Sciatic nerve (tissue), 2 donors: ENCODE results near the gene PSMD8. TPM values are rescaled to one million over a fixed set of nuclear protein-coding genes. Genes with fewer than 3 reads are reported as not detected.
A peak's percentile ranks its signal among the peaks of the same experiment; 100 is the strongest.
"Not testable (repeated sequence)": the region's sequence is repeated elsewhere in the genome, so short reads cannot be mapped to it uniquely, and the experiment has no call there.

Source experiments
- ATAC-seq: fragments of 200-7000 bp; cut with Tn5 transposase; one replicate; pipeline ENCODE4 v1.9.1; 2020; ENCODE audit warnings: mild to moderate bottlenecking, moderate library complexity
- DNase-seq: peaks from one replicate; pipeline ENCODE4 v3.0.0-alpha.2; 2020; ENCODE audit warnings: low spot score
- intact Hi-C: fragments of 100-400 bp; cut with DNase I; formaldehyde crosslinking; loops from one replicate; pipeline ENCODE4 v1.14.2; 2022
- total RNA-seq: library from RNA; stranded (reverse); fragmentation: NEBNext Ultra II Directional; extraction: Animal tissue kit (Norgen Biotek cat#: 25700); gene quantifications from one replicate; pipeline ENCODE4 v1.2.1, GENCODE V29; 2021
- donor health status: DM: no; HTN: no; CAD: no.
- donor health status: DM: no; HTN: no; CAD: no.

The PSMD8 gene
- total RNA-seq, 1 donor from 2014 or later = 78.2 TPM

- intact Hi-C loops = no loop called here
- ATAC-seq = no peak
- no peak for DNase-seq
These were observed 50.9 kb downstream of the PSMD8 start for GRCh38 chr19:38425222-38425809.

- DNase-seq = no peak
These were observed 51.6 kb downstream of the PSMD8 start, which contains the start of gene RASGRP4 for GRCh38 chr19:38425810-38426466. TSS of gene RASGRP4 (minus strand) at chr19:38426219. CDS start at chr19:38426091, 128 bp downstream.

DNA sequence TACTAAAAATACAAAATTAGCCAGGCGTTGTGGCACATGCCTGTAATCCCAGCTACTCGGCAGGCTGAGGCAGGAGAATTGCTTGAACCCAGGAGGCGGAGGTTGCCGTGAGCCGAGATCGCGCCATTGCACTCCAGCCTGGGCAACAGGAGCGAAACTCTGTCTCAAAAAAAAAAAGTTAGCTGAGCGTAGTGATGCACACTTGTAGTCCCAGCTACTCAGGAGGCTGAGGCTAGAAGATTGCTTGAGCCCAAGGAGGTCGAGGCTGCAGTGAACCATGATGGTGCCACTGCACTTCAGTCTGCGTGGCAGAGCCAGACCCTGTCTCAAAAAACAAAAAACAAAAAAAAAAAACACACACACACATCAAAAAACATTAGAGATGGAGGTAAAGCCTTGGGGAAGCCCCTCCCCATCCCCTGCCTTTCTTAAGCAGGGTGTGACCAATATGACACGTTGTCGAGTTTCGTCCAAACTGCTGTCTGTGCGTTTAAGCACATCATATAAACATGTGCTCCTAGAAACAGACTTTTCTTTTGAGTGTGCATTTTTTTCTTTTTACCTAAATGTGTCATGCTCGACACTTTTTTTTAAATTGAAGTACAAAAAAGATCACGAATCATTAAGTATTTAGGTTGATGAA lies 52.8 kb downstream of the PSMD8 start:
- intact Hi-C loops, ATAC-seq, DNase-seq: not testable (repeated sequence)

More at GRCh38 chr19:38425810-38426466, 51.6 kb downstream of the PSMD8 start, which contains the start of gene RASGRP4:
- intact Hi-C loops = no loop called here
- ATAC-seq = peak; percentile 57

DNA sequence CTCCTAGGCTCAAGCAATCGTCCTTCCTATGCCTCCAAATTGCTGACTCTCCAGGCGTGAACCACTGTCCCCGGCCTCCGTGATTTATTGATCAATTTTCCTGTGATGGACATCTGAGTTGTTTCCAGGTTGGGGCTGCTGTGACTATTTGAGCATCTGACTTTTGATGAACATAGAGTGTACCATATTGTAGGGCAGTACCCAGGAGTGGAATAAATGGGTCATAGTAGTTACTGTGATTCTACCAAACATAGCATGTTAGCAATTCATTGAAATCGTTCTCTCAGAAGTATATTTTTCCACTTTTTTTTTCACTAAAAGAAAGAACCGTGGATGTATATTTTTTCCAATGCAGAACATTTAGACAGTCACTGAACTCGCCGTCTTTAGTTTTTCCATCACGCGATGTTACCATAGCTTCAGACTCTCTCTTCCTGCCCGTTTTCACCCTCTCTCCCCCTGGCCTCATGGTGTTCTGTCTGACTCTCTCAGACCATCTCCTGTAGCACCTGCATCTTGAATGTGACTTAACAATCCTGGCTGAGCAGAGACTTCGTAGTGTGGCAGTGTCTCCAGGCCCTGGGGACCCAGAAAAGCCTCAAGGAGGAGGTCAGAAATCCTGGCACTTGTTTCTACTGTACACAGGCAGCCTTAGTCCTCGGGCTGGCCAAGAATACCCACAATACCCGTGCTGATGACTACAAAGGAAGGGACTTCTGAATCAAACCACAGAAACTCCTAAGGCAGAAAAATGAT lies 54.9 kb downstream of the PSMD8 start:
- ATAC-seq (no peak), DNase-seq (no peak)
- intact Hi-C loops = no loop called here

- intact Hi-C loops = no loop called here
- DNase-seq (no peak), ATAC-seq (no peak)
These were observed 55.4 kb downstream of the PSMD8 start for GRCh38 chr19:38429811-38430156.

DNA sequence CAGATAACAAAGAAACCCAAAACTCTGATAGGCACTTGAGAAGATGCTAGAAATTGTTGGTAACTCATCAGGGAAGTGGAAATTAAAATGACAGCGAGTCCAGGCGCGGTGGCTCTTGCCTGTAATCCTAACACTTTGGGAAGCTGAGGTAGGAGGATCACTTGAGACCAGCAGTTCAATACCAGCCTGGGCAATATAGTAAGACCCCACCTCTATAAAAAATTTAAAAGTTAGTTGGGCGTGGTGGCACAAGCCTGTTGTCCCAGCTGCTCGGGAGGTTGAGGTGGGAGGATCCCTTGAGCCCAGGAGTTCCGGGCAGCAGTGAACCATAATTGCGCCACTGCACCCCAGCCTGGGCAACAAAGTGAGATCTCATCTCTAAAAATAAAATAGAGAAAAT lies 56.6 kb downstream of the PSMD8 start:
- intact Hi-C loops = no loop called here
- DNase-seq (no peak), ATAC-seq (no peak)

DNA sequence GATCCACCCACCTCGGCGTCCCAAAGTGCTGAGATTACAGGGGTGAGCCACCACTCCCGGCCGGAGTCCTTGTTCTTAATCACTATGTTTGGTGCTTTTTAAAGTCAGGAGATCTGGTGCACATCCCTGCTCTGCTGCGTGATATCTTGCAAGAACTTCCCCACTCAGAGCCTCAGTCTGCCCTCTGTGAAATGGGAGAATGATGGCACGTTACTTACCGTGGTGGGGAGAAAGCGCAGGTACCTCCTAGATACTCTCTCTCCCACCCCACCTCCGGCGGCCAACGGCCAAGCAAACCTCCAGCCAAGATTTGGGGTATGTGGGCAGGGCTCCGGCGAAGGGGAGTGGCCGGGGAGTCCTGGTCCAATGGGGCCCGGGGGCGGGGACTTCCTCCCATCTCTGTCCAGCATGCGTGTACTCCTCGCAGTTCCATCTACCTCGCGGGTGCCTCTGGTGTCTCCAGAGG lies 58.9 kb downstream of the PSMD8 start, which contains the start of gene RYR1:
RYR1 (plus strand) TSS at position 424 of the 466 bp plus-strand sequence. CDS start 139 bp downstream, outside the sequence.
- intact Hi-C loops = no loop called here
- ATAC-seq = peak; percentile 77
- peak; percentile 74 for DNase-seq

Other genes with a start within 250 kb of the PSMD8 start
- not detected for gene DPF1, start 150.3 kb upstream of the PSMD8 start, total RNA-seq
- gene PPP1R14A, start 118.2 kb upstream of the PSMD8 start, total RNA-seq = 27.5 TPM
- gene SPINT2, start 110.0 kb upstream of the PSMD8 start, total RNA-seq = 27.7 TPM
- 25.8 TPM for gene C19orf33, start 70.3 kb upstream of the PSMD8 start, total RNA-seq
- gene YIF1B, start 58.6 kb upstream of the PSMD8 start, total RNA-seq = 25.1 TPM
- gene KCNK6, start 54.7 kb upstream of the PSMD8 start, total RNA-seq = 4.1 TPM
- gene CATSPERG, start 38.7 kb upstream of the PSMD8 start, total RNA-seq = 8.6 TPM
- gene GGN, start 13.5 kb downstream of the PSMD8 start, total RNA-seq = 0.31 TPM
- gene SPRED3, start 14.1 kb downstream of the PSMD8 start, total RNA-seq = 2.3 TPM
- gene FAM98C, start 28.5 kb downstream of the PSMD8 start, total RNA-seq = 24.8 TPM
- 7.0 TPM for gene RASGRP4, start 51.6 kb downstream of the PSMD8 start, total RNA-seq
- gene RYR1, start 59.1 kb downstream of the PSMD8 start, total RNA-seq = 14.4 TPM
- gene MAP4K1, start 243.4 kb downstream of the PSMD8 start, total RNA-seq = 6.2 TPM
- gene EIF3K, start 244.6 kb downstream of the PSMD8 start, total RNA-seq = 168 TPM